Measurements from ENCODE around the gene ATP1A1. TPM values are rescaled to one million over a fixed set of nuclear protein-coding genes. Genes with fewer than 3 reads are reported as not detected.

Gene ATP1A1
- total RNA-seq, 3 donors from 2014 or later: 334 to 383 (median 337) TPM

GRCh38 chr1:116415699-116416533 is 42.9 kb downstream of the ATP1A1 start:
- DNase-seq (no peak), ATAC-seq (no peak)
- H3K27me3 Mint-ChIP-seq (ENCODE audit: low read depth): no peaks in the 10 kb centered on the region
- no peak overlapping the region for H3K4me3 Mint-ChIP-seq
- H3K36me3 Mint-ChIP-seq (ENCODE audit: insufficient read depth): peaks cover 9% of the 10 kb centered on the region
- H3K9me3 Mint-ChIP-seq: no peaks in the 10 kb centered on the region
- H3K4me1 Mint-ChIP-seq (ENCODE audit: low read depth): peaks cover 31% of the 10 kb centered on the region

GRCh38 chr1:116416854-116417513 is 43.9 kb downstream of the ATP1A1 start:
- H3K36me3 Mint-ChIP-seq (ENCODE audit: insufficient read depth): peaks cover 7% of the 10 kb centered on the region
- ATAC-seq (no peak), DNase-seq (no peak)
- H3K9me3 Mint-ChIP-seq: no peaks in the 10 kb centered on the region
- no peaks in the 10 kb centered on the region for H3K27me3 Mint-ChIP-seq (ENCODE audit: low read depth)
- peaks cover 31% of the 10 kb centered on the region for H3K4me1 Mint-ChIP-seq (ENCODE audit: low read depth)
- H3K4me3 Mint-ChIP-seq: peak overlapping the region; percentile 89

- Mint-ChIP-seq H3K36me3 (ENCODE audit: insufficient read depth) (peaks cover 7% of the 10 kb centered on the region), H3K4me1 (ENCODE audit: low read depth) (peaks cover 31% of the 10 kb centered on the region), H3K4me3 (peak overlapping the region; percentile 89), H3K27me3 (ENCODE audit: low read depth) (no peaks in the 10 kb centered on the region), H3K9me3 (no peaks in the 10 kb centered on the region)
- DNase-seq (no peak), ATAC-seq (no peak)
Observed at GRCh38 chr1:116417678-116418077, 44.6 kb downstream of the ATP1A1 start.

- ATAC-seq: peak; percentile 91 to 94
- no peaks in the 10 kb centered on the region for H3K27me3 Mint-ChIP-seq (ENCODE audit: low read depth)
Observed at GRCh38 chr1:116418091-116418830, 45.2 kb downstream of the ATP1A1 start.

GRCh38 chr1:116420417-116421200 is 47.6 kb downstream of the ATP1A1 start:
- ATAC-seq: no peak
- H3K9me3 Mint-ChIP-seq: no peaks in the 10 kb centered on the region
- no peaks in the 10 kb centered on the region for H3K36me3 Mint-ChIP-seq (ENCODE audit: insufficient read depth)
- peaks cover 3% of the 10 kb centered on the region for H3K27me3 Mint-ChIP-seq (ENCODE audit: low read depth)
- H3K4me3 Mint-ChIP-seq: no peak overlapping the region
- DNase-seq: no peak
- H3K4me1 Mint-ChIP-seq (ENCODE audit: low read depth): peaks cover 25% of the 10 kb centered on the region

More at GRCh38 chr1:116418091-116418830, 45.2 kb downstream of the ATP1A1 start:
- H3K4me1 Mint-ChIP-seq (ENCODE audit: low read depth): peaks cover 27% of the 10 kb centered on the region
- no peaks in the 10 kb centered on the region for H3K9me3 Mint-ChIP-seq
- DNase-seq: peak; percentile 83
- peaks cover 2% of the 10 kb centered on the region for H3K36me3 Mint-ChIP-seq (ENCODE audit: insufficient read depth)
- peak overlapping the region; percentile 89 for H3K4me3 Mint-ChIP-seq

GRCh38 chr1:116424438-116424837 is 51.4 kb downstream of the ATP1A1 start:
- no peak overlapping the region for H3K4me3 Mint-ChIP-seq
- no peak for ATAC-seq
- H3K9me3 Mint-ChIP-seq: no peaks in the 10 kb centered on the region
- no peaks in the 10 kb centered on the region for H3K36me3 Mint-ChIP-seq (ENCODE audit: insufficient read depth)
- peaks cover 6% of the 10 kb centered on the region for H3K27me3 Mint-ChIP-seq (ENCODE audit: low read depth)
- DNase-seq: no peak
- H3K4me1 Mint-ChIP-seq (ENCODE audit: low read depth): peaks cover under 1% of the 10 kb centered on the region

GRCh38 chr1:116424863-116425262 is 51.8 kb downstream of the ATP1A1 start:
- ATAC-seq: no peak
- Mint-ChIP-seq H3K27me3 (ENCODE audit: low read depth) (peaks cover 6% of the 10 kb centered on the region), H3K4me3 (no peak overlapping the region), H3K4me1 (ENCODE audit: low read depth) (no peaks in the 10 kb centered on the region), H3K36me3 (ENCODE audit: insufficient read depth) (no peaks in the 10 kb centered on the region), H3K9me3 (no peaks in the 10 kb centered on the region)
- no peak for DNase-seq

- no peak for DNase-seq
- Mint-ChIP-seq H3K4me1 (ENCODE audit: low read depth) (no peaks in the 10 kb centered on the region), H3K36me3 (ENCODE audit: insufficient read depth) (no peaks in the 10 kb centered on the region), H3K4me3 (no peak overlapping the region), H3K27me3 (ENCODE audit: low read depth) (peaks cover 6% of the 10 kb centered on the region), H3K9me3 (no peaks in the 10 kb centered on the region)
- ATAC-seq: no peak
Observed at GRCh38 chr1:116425987-116426386, 52.9 kb downstream of the ATP1A1 start.

- no peaks in the 10 kb centered on the region for H3K9me3 Mint-ChIP-seq
- ATAC-seq (no peak), DNase-seq (no peak)
- H3K4me3 Mint-ChIP-seq: no peak overlapping the region
- H3K4me1 Mint-ChIP-seq (ENCODE audit: low read depth): no peaks in the 10 kb centered on the region
- no peaks in the 10 kb centered on the region for H3K36me3 Mint-ChIP-seq (ENCODE audit: insufficient read depth)
- H3K27me3 Mint-ChIP-seq (ENCODE audit: low read depth): peaks cover 6% of the 10 kb centered on the region
Observed at GRCh38 chr1:116426401-116426800, 53.4 kb downstream of the ATP1A1 start.

- no peaks in the 10 kb centered on the region for H3K36me3 Mint-ChIP-seq (ENCODE audit: insufficient read depth)
- no peak for DNase-seq
- no peaks in the 10 kb centered on the region for H3K4me1 Mint-ChIP-seq (ENCODE audit: low read depth)
- no peaks in the 10 kb centered on the region for H3K9me3 Mint-ChIP-seq
- H3K4me3 Mint-ChIP-seq: no peak overlapping the region
- ATAC-seq: no peak
- peaks cover 8% of the 10 kb centered on the region for H3K27me3 Mint-ChIP-seq (ENCODE audit: low read depth)
Observed at GRCh38 chr1:116428576-116428975, 55.5 kb downstream of the ATP1A1 start.

GRCh38 chr1:116429821-116430374 is 56.9 kb downstream of the ATP1A1 start:
- peaks cover 5% of the 10 kb centered on the region for H3K27me3 Mint-ChIP-seq (ENCODE audit: low read depth)
- H3K4me3 Mint-ChIP-seq: no peak overlapping the region
- no peaks in the 10 kb centered on the region for H3K4me1 Mint-ChIP-seq (ENCODE audit: low read depth)
- H3K9me3 Mint-ChIP-seq: no peaks in the 10 kb centered on the region
- H3K36me3 Mint-ChIP-seq (ENCODE audit: insufficient read depth): no peaks in the 10 kb centered on the region
- ATAC-seq (no peak), DNase-seq (no peak)

GRCh38 chr1:116431870-116432500 is 58.9 kb downstream of the ATP1A1 start:
- ATAC-seq (no peak), DNase-seq (no peak)
- Mint-ChIP-seq H3K9me3 (no peaks in the 10 kb centered on the region), H3K27me3 (ENCODE audit: low read depth) (peaks cover 2% of the 10 kb centered on the region), H3K36me3 (ENCODE audit: insufficient read depth) (no peaks in the 10 kb centered on the region), H3K4me3 (no peak overlapping the region), H3K4me1 (ENCODE audit: low read depth) (no peaks in the 10 kb centered on the region)

- H3K4me3 Mint-ChIP-seq: no peak overlapping the region
- ATAC-seq (no peak), DNase-seq (no peak)
- no peaks in the 10 kb centered on the region for H3K36me3 Mint-ChIP-seq (ENCODE audit: insufficient read depth)
- H3K27me3 Mint-ChIP-seq (ENCODE audit: low read depth): peaks cover 2% of the 10 kb centered on the region
- H3K9me3 Mint-ChIP-seq: no peaks in the 10 kb centered on the region
- no peaks in the 10 kb centered on the region for H3K4me1 Mint-ChIP-seq (ENCODE audit: low read depth)
Observed at GRCh38 chr1:116432655-116433265, 59.7 kb downstream of the ATP1A1 start.
